Skin of body (tissue), 2 donors: ENCODE results near the gene INSIG1. TPM values are rescaled to one million over a fixed set of nuclear protein-coding genes. Genes with fewer than 3 reads are reported as not detected.

Experiments used
- DNase-seq: peaks from one replicate; lab custom pipeline; 2025; lab: John Stamatoyannopoulos, UW
- total RNA-seq: library from RNA; depleted of rRNA; stranded (reverse); fragments of >200 nt; gene quantifications from one replicate; pipeline ENCODE4 v1.2.3, GENCODE V29; 2014

The INSIG1 gene
- total RNA-seq, 1 donor from 2014 or later, result 105 TPM

GRCh38 chr7:155265961-155266360, 31.7 kb upstream of the INSIG1 start:
- DNase-seq, result no peak

- no peak for DNase-seq
Observed at GRCh38 chr7:155266440-155266839, 31.2 kb upstream of the INSIG1 start.

- no peak for DNase-seq
Observed at GRCh38 chr7:155267023-155267422, 30.7 kb upstream of the INSIG1 start.

- DNase-seq, result no peak
Observed at GRCh38 chr7:155267436-155267835, 30.2 kb upstream of the INSIG1 start.

- no peak for DNase-seq
Observed at GRCh38 chr7:155268211-155268610, 29.5 kb upstream of the INSIG1 start.

- no peak for DNase-seq
Observed at GRCh38 chr7:155268921-155269650, 28.6 kb upstream of the INSIG1 start.

GRCh38 chr7:155269766-155270585, 27.7 kb upstream of the INSIG1 start:
- DNase-seq, result no peak

GRCh38 chr7:155270861-155271260, 26.8 kb upstream of the INSIG1 start:
- DNase-seq, result no peak

GRCh38 chr7:155274633-155275355, 22.9 kb upstream of the INSIG1 start:
- DNase-seq, result no peak

GRCh38 chr7:155276042-155276799, 21.5 kb upstream of the INSIG1 start:
- no peak for DNase-seq

GRCh38 chr7:155276800-155277375, 20.8 kb upstream of the INSIG1 start:
- DNase-seq, result no peak

- DNase-seq, result no peak
Observed at GRCh38 chr7:155277385-155277994, 20.2 kb upstream of the INSIG1 start.

- DNase-seq, result no peak
Observed at GRCh38 chr7:155278921-155279320, 18.8 kb upstream of the INSIG1 start.

- no peak for DNase-seq
Observed at GRCh38 chr7:155279787-155280445, 17.8 kb upstream of the INSIG1 start.

- DNase-seq, result no peak
Observed at GRCh38 chr7:155280446-155281397, 17.0 kb upstream of the INSIG1 start.

- DNase-seq, result no peak
Observed at GRCh38 chr7:155281398-155281969, 16.2 kb upstream of the INSIG1 start.

- DNase-seq, result no peak
Observed at GRCh38 chr7:155282671-155283070, 15.0 kb upstream of the INSIG1 start.

- DNase-seq, result no peak
Observed at GRCh38 chr7:155283565-155284194, 14.0 kb upstream of the INSIG1 start.
